ENCODE measurements around the gene LPP. TPM values are rescaled to one million over a fixed set of nuclear protein-coding genes. Genes with fewer than 3 reads are reported as not detected.

LPP gene
- total RNA-seq, 4 donors from 2014 or later = 207 to 592 (median 406) TPM

GRCh38 chr3:188594139-188594538, 440.2 kb downstream of the LPP start:
- no peak for DNase-seq
- H3K36me3 ChIP-seq = no peaks in the 10 kb centered on the region
- intact Hi-C loops (cut with DNase I; ENCODE audit: low total_unique reads) (no loop called here), in situ Hi-C loops (cut with MboI; ENCODE audit: low pct_ligation_motif_present in 1 of 4, low pct_unique_long_range_greater_than_20kb in 1 of 4, low sequenced_read_pairs in 3 of 4) (loop anchor here in 1 of 4 donors (25.0 kb wide), 1 partner anchor 857 kb away; the partner anchor contains the start of gene BCL6)
- H3K27ac ChIP-seq = peak overlapping the region; percentile 30 to 51 (median 40)
- peaks cover 0 to 27% (median 12%) of the 10 kb centered on the region in 4 donors for H3K4me1 ChIP-seq
- TF ChIP-seq EP300 (IDR thresholded peaks at IDR 0.05; ENCODE audit: low read depth) = no peak
- TF ChIP-seq POLR2AphosphoS5 (IDR thresholded peaks at IDR 0.05) = no peak
- no peak for TF ChIP-seq POLR2A (IDR thresholded peaks at IDR 0.05)
- TF ChIP-seq, protein P1, sequence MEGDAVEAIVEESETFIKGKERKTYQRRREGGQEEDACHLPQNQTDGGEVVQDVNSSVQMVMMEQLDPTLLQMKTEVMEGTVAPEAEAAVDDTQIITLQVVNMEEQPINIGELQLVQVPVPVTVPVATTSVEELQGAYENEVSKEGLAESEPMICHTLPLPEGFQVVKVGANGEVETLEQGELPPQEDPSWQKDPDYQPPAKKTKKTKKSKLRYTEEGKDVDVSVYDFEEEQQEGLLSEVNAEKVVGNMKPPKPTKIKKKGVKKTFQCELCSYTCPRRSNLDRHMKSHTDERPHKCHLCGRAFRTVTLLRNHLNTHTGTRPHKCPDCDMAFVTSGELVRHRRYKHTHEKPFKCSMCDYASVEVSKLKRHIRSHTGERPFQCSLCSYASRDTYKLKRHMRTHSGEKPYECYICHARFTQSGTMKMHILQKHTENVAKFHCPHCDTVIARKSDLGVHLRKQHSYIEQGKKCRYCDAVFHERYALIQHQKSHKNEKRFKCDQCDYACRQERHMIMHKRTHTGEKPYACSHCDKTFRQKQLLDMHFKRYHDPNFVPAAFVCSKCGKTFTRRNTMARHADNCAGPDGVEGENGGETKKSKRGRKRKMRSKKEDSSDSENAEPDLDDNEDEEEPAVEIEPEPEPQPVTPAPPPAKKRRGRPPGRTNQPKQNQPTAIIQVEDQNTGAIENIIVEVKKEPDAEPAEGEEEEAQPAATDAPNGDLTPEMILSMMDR (IDR thresholded peaks at IDR 0.05) = no peak
- H3K9me3 ChIP-seq = no peaks in the 10 kb centered on the region
- 43 to 65% methylated on average over 2 of the region's 2 CpGs for WGBS, 2 donors (ENCODE audit: low coverage in 1 of 2)
- no peak overlapping the region for H3K4me3 ChIP-seq
- no peaks in the 10 kb centered on the region for H3K27me3 ChIP-seq

GRCh38 chr3:188595890-188596376, 442.0 kb downstream of the LPP start:
- H3K4me1 ChIP-seq = peaks cover 0 to 21% (median 10%) of the 10 kb centered on the region in 4 donors
- TF ChIP-seq POLR2A (IDR thresholded peaks at IDR 0.05) (no peak), POLR2AphosphoS5 (IDR thresholded peaks at IDR 0.05) (no peak), EP300 (IDR thresholded peaks at IDR 0.05; ENCODE audit: low read depth) (no peak)
- TF ChIP-seq, protein P1 (IDR thresholded peaks at IDR 0.05) = no peak
- no peaks in the 10 kb centered on the region for H3K9me3 ChIP-seq
- no peaks in the 10 kb centered on the region for H3K27me3 ChIP-seq
- intact Hi-C loops (cut with DNase I; ENCODE audit: low total_unique reads) = no loop called here
- peak overlapping the region in 2 of 4 donors; percentile 31 to 41 for H3K27ac ChIP-seq
- 71 to 84% methylated on average over 5 of the region's 5 CpGs for WGBS, 2 donors (ENCODE audit: low coverage in 1 of 2)
- H3K36me3 ChIP-seq = no peaks in the 10 kb centered on the region
- H3K4me3 ChIP-seq = no peak overlapping the region
- DNase-seq = no peak
- in situ Hi-C loops (cut with MboI; ENCODE audit: low pct_ligation_motif_present in 1 of 4, low pct_unique_long_range_greater_than_20kb in 1 of 4, low sequenced_read_pairs in 3 of 4) = loop anchor here in 1 of 4 donors (25.0 kb wide), 1 partner anchor 859 kb away; the partner anchor contains the start of gene BCL6

DNA sequence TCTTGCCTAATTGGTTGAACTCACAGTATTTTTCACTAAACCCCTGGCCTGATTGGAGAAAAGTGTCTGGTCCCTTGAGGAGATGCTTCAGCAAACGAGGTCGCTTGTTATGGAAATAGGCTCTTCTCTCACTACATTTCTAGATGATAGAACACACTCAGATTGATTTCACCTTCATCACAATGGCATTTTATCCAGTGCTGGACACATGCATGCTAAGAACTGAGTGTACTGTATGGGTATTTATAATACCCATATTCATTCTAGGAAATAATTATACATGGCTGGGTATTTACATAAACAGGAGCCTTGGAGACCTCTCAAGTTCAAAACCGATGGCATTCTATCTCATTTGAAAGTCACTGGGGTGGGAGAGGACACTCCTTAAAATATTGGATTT, 444.9 kb downstream of the LPP start:
- Histone ChIP-seq H3K4me3 (no peak overlapping the region), H3K9me3 (no peaks in the 10 kb centered on the region), H3K27me3 (no peaks in the 10 kb centered on the region), H3K36me3 (no peaks in the 10 kb centered on the region), H3K4me1 (peaks cover 0 to 15% (median 5%) of the 10 kb centered on the region in 4 donors), H3K27ac (peak overlapping the region in 1 of 4 donors; percentile 1)
- DNase-seq = no peak
- in situ Hi-C loops (cut with MboI; ENCODE audit: low pct_ligation_motif_present in 1 of 4, low pct_unique_long_range_greater_than_20kb in 1 of 4, low sequenced_read_pairs in 3 of 4) = loop anchor here in 1 of 4 donors (25.0 kb wide), 1 partner anchor 862 kb away; the partner anchor contains the start of gene BCL6
- intact Hi-C loops (cut with DNase I; ENCODE audit: low total_unique reads) = no loop called here
- WGBS, 2 donors (ENCODE audit: low coverage in 1 of 2) = 84 to 100% methylated on average over 3 of the region's 3 CpGs
- TF ChIP-seq POLR2AphosphoS5 (IDR thresholded peaks at IDR 0.05) (no peak), POLR2A (IDR thresholded peaks at IDR 0.05) (no peak), EP300 (IDR thresholded peaks at IDR 0.05; ENCODE audit: low read depth) (no peak)
- TF ChIP-seq, protein P1 (IDR thresholded peaks at IDR 0.05) = no peak

DNA sequence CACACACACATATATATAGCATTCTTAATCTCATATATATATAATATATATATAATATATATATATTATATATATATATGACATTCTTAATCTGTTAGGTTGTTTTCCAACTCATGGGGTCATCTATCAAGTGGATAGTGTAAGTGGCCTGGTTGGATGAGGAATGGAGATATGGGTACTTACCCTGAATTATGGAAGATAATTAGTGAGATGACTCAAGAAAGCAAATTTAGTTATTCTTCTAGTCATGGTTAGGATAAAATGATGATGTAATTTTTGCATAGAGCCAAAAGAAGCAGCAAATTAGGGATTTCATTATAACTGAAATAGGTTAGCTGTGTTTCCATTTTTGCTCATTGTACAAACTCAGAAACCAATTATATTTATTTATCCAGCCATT, 448.2 kb downstream of the LPP start:
- intact Hi-C loops (cut with DNase I; ENCODE audit: low total_unique reads) = no loop called here
- H3K4me1 ChIP-seq = peaks cover 0 to 14% (median 0%) of the 10 kb centered on the region in 4 donors
- H3K9me3 ChIP-seq = no peaks in the 10 kb centered on the region
- no peaks in the 10 kb centered on the region for H3K27me3 ChIP-seq
- in situ Hi-C loops (cut with MboI; ENCODE audit: low pct_ligation_motif_present in 1 of 4, low pct_unique_long_range_greater_than_20kb in 1 of 4, low sequenced_read_pairs in 3 of 4) = no loop called here
- H3K27ac ChIP-seq = no peak overlapping the region
- H3K4me3 ChIP-seq = no peak overlapping the region
- no peak for DNase-seq
- TF ChIP-seq POLR2AphosphoS5 (IDR thresholded peaks at IDR 0.05) (no peak), EP300 (IDR thresholded peaks at IDR 0.05; ENCODE audit: low read depth) (no peak), POLR2A (IDR thresholded peaks at IDR 0.05) (no peak)
- TF ChIP-seq, protein P1 (IDR thresholded peaks at IDR 0.05) = no peak
- H3K36me3 ChIP-seq = no peaks in the 10 kb centered on the region
